Measurements from ENCODE around the gene DNAAF1. TPM values are rescaled to one million over a fixed set of nuclear protein-coding genes. Genes with fewer than 3 reads are reported as not detected.

DNAAF1 gene
- total RNA-seq, 4 donors from 2014 or later = not detected

DNA sequence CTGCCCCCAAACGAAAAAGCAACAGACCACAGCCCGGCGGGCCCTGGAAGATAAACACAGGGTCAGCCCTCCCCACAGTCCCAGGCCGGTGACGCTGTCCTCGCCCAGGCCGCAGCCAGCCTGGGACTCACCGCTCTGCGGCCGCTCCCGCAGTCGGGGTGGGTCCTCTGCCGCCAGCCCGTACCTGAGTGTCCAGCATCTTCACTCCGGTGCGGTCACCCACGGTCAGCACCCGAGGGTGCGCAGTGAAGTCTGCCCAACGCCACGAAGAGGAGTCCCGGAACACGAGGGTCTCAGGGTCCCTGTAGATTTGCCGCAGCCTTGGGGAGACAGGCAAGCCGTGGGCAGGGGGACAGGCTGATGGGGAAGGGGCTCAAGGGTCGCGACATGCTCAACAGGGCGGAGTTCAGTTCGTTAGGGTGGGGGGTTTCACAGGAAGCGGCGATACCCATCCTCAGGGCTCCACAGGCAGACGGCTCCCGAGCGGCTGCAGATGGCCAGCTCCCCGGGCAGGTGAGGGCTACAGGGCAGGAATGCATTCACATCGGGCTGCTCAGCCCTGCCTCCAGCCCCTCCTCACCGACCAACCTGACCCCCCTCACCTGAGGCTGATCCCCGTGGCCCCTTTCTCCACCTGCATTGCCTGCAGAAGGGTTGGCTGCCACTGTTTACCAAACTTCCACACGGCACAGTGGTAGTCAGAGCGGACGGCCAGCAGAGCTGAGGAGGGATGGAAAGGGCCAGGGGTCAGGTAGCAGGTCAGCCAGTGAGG is 36.2 kb downstream of the DNAAF1 start:
- H3K36me3 ChIP-seq = peaks cover 0 to 5% (median 2%) of the 10 kb centered on the region in 4 donors
- TF ChIP-seq EP300 (IDR thresholded peaks at IDR 0.05; ENCODE audit: low read depth) (no peak), POLR2AphosphoS5 (IDR thresholded peaks at IDR 0.05) (no peak), POLR2A (IDR thresholded peaks at IDR 0.05) (no peak)
- TF ChIP-seq, protein P1, sequence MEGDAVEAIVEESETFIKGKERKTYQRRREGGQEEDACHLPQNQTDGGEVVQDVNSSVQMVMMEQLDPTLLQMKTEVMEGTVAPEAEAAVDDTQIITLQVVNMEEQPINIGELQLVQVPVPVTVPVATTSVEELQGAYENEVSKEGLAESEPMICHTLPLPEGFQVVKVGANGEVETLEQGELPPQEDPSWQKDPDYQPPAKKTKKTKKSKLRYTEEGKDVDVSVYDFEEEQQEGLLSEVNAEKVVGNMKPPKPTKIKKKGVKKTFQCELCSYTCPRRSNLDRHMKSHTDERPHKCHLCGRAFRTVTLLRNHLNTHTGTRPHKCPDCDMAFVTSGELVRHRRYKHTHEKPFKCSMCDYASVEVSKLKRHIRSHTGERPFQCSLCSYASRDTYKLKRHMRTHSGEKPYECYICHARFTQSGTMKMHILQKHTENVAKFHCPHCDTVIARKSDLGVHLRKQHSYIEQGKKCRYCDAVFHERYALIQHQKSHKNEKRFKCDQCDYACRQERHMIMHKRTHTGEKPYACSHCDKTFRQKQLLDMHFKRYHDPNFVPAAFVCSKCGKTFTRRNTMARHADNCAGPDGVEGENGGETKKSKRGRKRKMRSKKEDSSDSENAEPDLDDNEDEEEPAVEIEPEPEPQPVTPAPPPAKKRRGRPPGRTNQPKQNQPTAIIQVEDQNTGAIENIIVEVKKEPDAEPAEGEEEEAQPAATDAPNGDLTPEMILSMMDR (IDR thresholded peaks at IDR 0.05) = no peak
- DNase-seq = no peak
- H3K27ac ChIP-seq = no peak overlapping the region
- intact Hi-C loops (cut with DNase I; ENCODE audit: low total_unique reads) (no loop called here), in situ Hi-C loops (cut with MboI; ENCODE audit: low pct_ligation_motif_present in 1 of 4, low pct_unique_long_range_greater_than_20kb in 1 of 4, low sequenced_read_pairs in 3 of 4) (loop anchor here in 3 of 4 donors (10.0 to 25.0 kb wide), 3 partner anchors 87 to 369 kb away; partner anchors contain the start of genes HSBP1 (in 1 of the 3), NECAB2 (in 1 of the 3) and OSGIN1 (in 1 of the 3))
- 90 to 96% methylated on average over 4 to 37 of the region's 41 CpGs for WGBS, 2 donors (ENCODE audit: low coverage in 1 of 2)
- H3K9me3 ChIP-seq = no peaks in the 10 kb centered on the region
- no peak overlapping the region for H3K4me3 ChIP-seq
- no peaks in the 10 kb centered on the region for H3K27me3 ChIP-seq
- H3K4me1 ChIP-seq = peaks cover 19 to 28% (median 22%) of the 10 kb centered on the region in 4 donors

DNA sequence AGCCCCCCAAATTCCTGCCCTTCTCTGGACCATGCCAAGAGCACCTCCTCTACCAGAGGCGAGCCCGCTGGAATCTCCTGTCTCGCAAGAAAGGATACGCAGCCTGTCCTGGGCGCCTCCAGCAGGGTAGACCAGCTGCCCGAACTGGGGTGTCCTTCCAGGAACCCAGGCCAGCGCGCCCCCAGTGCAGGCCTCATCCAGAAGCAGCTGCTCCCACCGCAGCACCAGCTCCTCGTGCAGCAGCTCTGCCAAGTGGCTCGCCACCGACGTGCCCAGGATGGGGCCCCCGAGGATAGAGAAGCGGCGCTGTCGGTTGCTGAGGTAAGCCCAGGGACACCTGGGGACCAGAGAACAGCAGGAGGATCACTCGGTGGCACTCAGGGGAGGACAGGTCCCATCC is 37.0 kb downstream of the DNAAF1 start:
- intact Hi-C loops (cut with DNase I; ENCODE audit: low total_unique reads) = no loop called here
- in situ Hi-C loops (cut with MboI; ENCODE audit: low pct_ligation_motif_present in 1 of 4, low pct_unique_long_range_greater_than_20kb in 1 of 4, low sequenced_read_pairs in 3 of 4) = loop anchor here in 3 of 4 donors (10.0 to 25.0 kb wide), 3 partner anchors 87 to 370 kb away; partner anchors contain the start of genes HSBP1 (in 1 of the 3), NECAB2 (in 1 of the 3) and OSGIN1 (in 1 of the 3)
- 97% methylated on average over 17 of the region's 18 CpGs; no CpG with 5 or more reads in 1 of the 2 donors for whole genome bisulfite sequencing, 2 donors (ENCODE audit: low coverage in 1 of 2)
- H3K9me3 ChIP-seq = no peaks in the 10 kb centered on the region
- H3K27ac ChIP-seq = no peak overlapping the region
- no peak overlapping the region for H3K4me3 ChIP-seq
- H3K4me1 ChIP-seq = peaks cover 11 to 20% (median 14%) of the 10 kb centered on the region in 4 donors
- no peak for DNase-seq
- TF ChIP-seq, protein P1 (IDR thresholded peaks at IDR 0.05) = no peak
- TF ChIP-seq EP300 (IDR thresholded peaks at IDR 0.05; ENCODE audit: low read depth) (no peak), POLR2A (IDR thresholded peaks at IDR 0.05) (no peak), POLR2AphosphoS5 (IDR thresholded peaks at IDR 0.05) (no peak)
- H3K27me3 ChIP-seq = no peaks in the 10 kb centered on the region
- peaks cover 0 to 5% (median 2%) of the 10 kb centered on the region in 4 donors for H3K36me3 ChIP-seq

DNA sequence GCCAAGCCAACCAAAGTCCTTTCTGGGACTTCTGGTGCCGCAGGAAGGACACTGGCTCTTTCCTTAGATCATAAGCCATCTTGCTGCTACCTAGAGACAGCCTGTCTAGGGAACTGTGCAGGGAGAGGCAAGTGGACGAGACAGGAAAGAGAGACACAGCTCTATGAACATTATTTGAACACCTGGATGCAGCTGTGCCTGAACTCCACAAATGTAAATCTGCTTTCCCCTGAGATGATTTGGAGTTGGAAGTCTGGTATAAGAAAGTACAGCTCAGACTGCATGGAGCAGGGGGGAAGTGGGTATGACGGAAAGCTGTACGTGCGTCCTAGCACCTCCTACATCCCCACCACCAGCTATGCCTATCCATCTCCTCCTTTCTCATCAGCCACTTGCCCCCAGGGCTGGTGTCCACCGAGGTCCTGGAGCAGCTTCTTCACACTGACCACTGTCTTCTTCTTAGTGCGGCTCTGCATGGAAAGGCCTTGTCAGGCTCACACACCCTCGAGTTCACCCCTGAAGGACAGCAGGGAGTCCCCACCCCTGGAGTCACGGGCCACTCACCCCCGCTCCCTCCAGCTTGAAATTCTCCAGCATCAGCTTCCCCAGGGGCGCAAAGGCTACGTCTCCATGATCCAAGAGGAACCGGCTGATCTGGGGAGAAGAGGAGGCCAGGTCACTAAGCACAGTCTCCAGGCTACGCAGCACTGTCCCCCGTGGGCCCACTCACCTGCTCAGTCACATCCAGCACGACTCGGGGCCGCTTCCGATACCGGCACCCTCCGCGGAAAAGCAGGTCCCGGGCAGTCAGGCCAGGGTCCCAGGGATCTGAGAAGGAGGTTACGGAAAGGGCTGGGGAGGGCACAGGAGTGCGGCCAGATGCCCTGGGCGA is 37.8 kb downstream of the DNAAF1 start:
- DNase-seq = no peak
- no peaks in the 10 kb centered on the region for H3K9me3 ChIP-seq
- TF ChIP-seq POLR2AphosphoS5 (IDR thresholded peaks at IDR 0.05) = no peak
- no peak for TF ChIP-seq POLR2A (IDR thresholded peaks at IDR 0.05)
- TF ChIP-seq EP300 (IDR thresholded peaks at IDR 0.05; ENCODE audit: low read depth) = no peak
- TF ChIP-seq, protein P1 (IDR thresholded peaks at IDR 0.05) = no peak
- intact Hi-C loops (cut with DNase I; ENCODE audit: low total_unique reads) (no loop called here), in situ Hi-C loops (cut with MboI; ENCODE audit: low pct_ligation_motif_present in 1 of 4, low pct_unique_long_range_greater_than_20kb in 1 of 4, low sequenced_read_pairs in 3 of 4) (loop anchor here in 3 of 4 donors (10.0 to 25.0 kb wide), 3 partner anchors 88 to 371 kb away; partner anchors contain the start of genes HSBP1 (in 1 of the 3), NECAB2 (in 1 of the 3) and OSGIN1 (in 1 of the 3))
- no peak overlapping the region for H3K27ac ChIP-seq
- WGBS, 2 donors (ENCODE audit: low coverage in 1 of 2) = 96% methylated on average over 26 of the region's 26 CpGs; no CpG with 5 or more reads in 1 of the 2 donors
- no peaks in the 10 kb centered on the region for H3K27me3 ChIP-seq
- H3K36me3 ChIP-seq = peaks cover 0 to 5% (median 2%) of the 10 kb centered on the region in 4 donors
- no peak overlapping the region for H3K4me3 ChIP-seq
- peaks cover 5 to 12% (median 9%) of the 10 kb centered on the region in 4 donors for H3K4me1 ChIP-seq

All from transverse colon (tissue), 4 donors.